HepG2 (cell line): ENCODE results near the gene STOML1. TPM values are rescaled to one million over a fixed set of nuclear protein-coding genes. Genes with fewer than 3 reads are reported as not detected.

Experiments
- ATAC-seq: fragments of 200-7000 bp; cut with Tn5 transposase; 3 replicates; pipeline ENCODE4 v1.9.1; 2020; ENCODE audit warnings: mild to moderate bottlenecking, moderate library complexity
- BruUV-seq: library from RNA; stranded (reverse); fragments of 400-500 nt; replicated peaks from 2 replicates; lab custom pipeline; 2021; lab: Mats Ljungman, UMichigan
- CTCF ChIA-PET: fragments of 300-600 bp; formaldehyde crosslinking; extraction: SDS; loops from one replicate; lab custom pipeline; 2021; ENCODE audit warnings: low total read pairs, inconsistent platforms, low intra/inter-chr PET ratio; lab: Yijun Ruan, JAX
- POLR2A ChIA-PET: fragments of 350-600 bp; sonication (Branson Sonifier 250); formaldehyde crosslinking; loops from one replicate; lab custom pipeline; 2020; ENCODE audit warnings: antibody characterized with exemption, inconsistent platforms; lab: Yijun Ruan, JAX
- DNase-seq: peaks from one replicate; pipeline ENCODE4 v3.0.0-alpha.2; 2015; ENCODE audit warnings: low spot score
- FAIRE-seq: peaks from 3 replicates; lab custom pipeline; 2011; peaks lifted over from hg19 to GRCh38; lab: Jason Lieb, UNC
- H2AFZ ChIP-seq: one replicate; pipeline ENCODE4 v1.6.1; 2011; ENCODE audit warnings: low read length, inconsistent platforms
- H3K27ac ChIP-seq: fragments of 300-600 bp; 3 replicates; pipeline ENCODE4 v1.8.0; 2011; ENCODE audit warnings: mixed run types, mild to moderate bottlenecking, mixed read lengths, low read length, inconsistent platforms; ENCODE audit not compliant: insufficient read depth; ENCODE audit errors: extremely low read length
- H3K27me3 ChIP-seq, 2 experiments: fragments of 200-600 bp in 1 of 2; 2 replicates in 1 of 2; 3 replicates in 1 of 2; pipeline versions ENCODE4 v1.6.0 to v1.8.0; 2011; ENCODE audit warnings: low read length in 2 of 2, mild to moderate bottlenecking in 2 of 2, moderate library complexity in 2 of 2, inconsistent platforms in 1 of 2; ENCODE audit not compliant: insufficient read depth in 2 of 2, control insufficient read depth in 1 of 2
- H3K36me3 ChIP-seq, 2 experiments: fragments of 200-600 bp in 1 of 2; replicated peaks in 1 of 2; 2 replicates in 1 of 2; 3 replicates in 1 of 2; pipeline versions ENCODE4 v1.5.1 to v1.8.0; 2011; ENCODE audit warnings: low read length in 2 of 2, inconsistent platforms in 1 of 2; ENCODE audit not compliant: insufficient read depth in 2 of 2, control insufficient read depth in 1 of 2
- H3K4me1 ChIP-seq: 2 replicates; pipeline ENCODE4 v1.5.1; 2012; ENCODE audit warnings: low read length, inconsistent platforms; ENCODE audit not compliant: insufficient read depth
- H3K4me2 ChIP-seq: 2 replicates; pipeline ENCODE4 v1.6.0; 2011; ENCODE audit warnings: low read depth, low read length, inconsistent platforms
- H3K4me3 ChIP-seq, 3 experiments: fragments of 200-600 bp in 1 of 3; sonication (generic), shearing (Covaris generic) in 1 of 3; replicated peaks in 1 of 3; 2 replicates each; pipeline ENCODE4 v1.5.1; 2011 to 2016; ENCODE audit warnings: low read length in 3 of 3, inconsistent platforms in 2 of 3, low read depth in 2 of 3, mild to moderate bottlenecking in 2 of 3, control low read depth in 1 of 3, mixed read lengths in 1 of 3; ENCODE audit not compliant: insufficient read depth in 1 of 3
- H3K79me2 ChIP-seq: one replicate; pipeline ENCODE4 v1.6.1; 2011; ENCODE audit warnings: low read length, inconsistent platforms; ENCODE audit not compliant: insufficient read depth
- H3K9ac ChIP-seq: 2 replicates; pipeline ENCODE4 v1.6.0; 2011; ENCODE audit warnings: mild to moderate bottlenecking, low read depth, low read length, inconsistent platforms; ENCODE audit not compliant: insufficient read depth
- H3K9me3 ChIP-seq: 2 replicates; pipeline ENCODE4 v1.5.1; 2012; ENCODE audit warnings: mild to moderate bottlenecking, low read length
- H4K20me1 ChIP-seq: 2 replicates; pipeline ENCODE4 v1.6.0; 2011; ENCODE audit warnings: inconsistent platforms, mild to moderate bottlenecking, low read length, moderate library complexity; ENCODE audit not compliant: insufficient read depth
- ERF ChIP-seq: IDR thresholded peaks from 2 replicates; pipeline ENCODE4 v1.6.1; 2018; ENCODE audit warnings: missing biosample characterization, missing genetic modification reagents
- GMEB2 ChIP-seq: IDR thresholded peaks from 2 replicates; pipeline ENCODE4 v1.6.1; 2016; ENCODE audit warnings: missing biosample characterization, missing genetic modification reagents, low read depth
- MLLT10 ChIP-seq: sonication (generic); formaldehyde crosslinking; IDR thresholded peaks from 2 replicates; pipeline ENCODE4 v1.4.0; 2020; ENCODE audit warnings: missing genetic modification reagents
- MXD1 ChIP-seq: sonication (generic); formaldehyde crosslinking; IDR thresholded peaks from 2 replicates; pipeline ENCODE4 v1.4.0; 2020; ENCODE audit warnings: mild to moderate bottlenecking, missing genetic modification reagents
- RFX3 ChIP-seq: IDR thresholded peaks from 2 replicates; pipeline ENCODE4 v1.6.1; 2016; ENCODE audit warnings: missing biosample characterization, missing genetic modification reagents
- U2AF2 ChIP-seq: fragments of 200-400 bp; formaldehyde crosslinking; IDR thresholded peaks from 2 replicates; pipeline ENCODE4 v1.6.1; 2017; ENCODE audit warnings: low read depth, mild to moderate bottlenecking, low read length
- ZBTB7B ChIP-seq: sonication (generic); formaldehyde crosslinking; IDR thresholded peaks from 2 replicates; pipeline ENCODE4 v1.4.0; 2020; ENCODE audit warnings: missing genetic modification reagents
- ZNF326 ChIP-seq: sonication (generic); formaldehyde crosslinking; IDR thresholded peaks from 2 replicates; pipeline ENCODE4 v1.4.0; 2020; ENCODE audit warnings: missing genetic modification reagents, borderline replicate concordance
- ZNF775 ChIP-seq: sonication (generic); formaldehyde crosslinking; IDR thresholded peaks from 2 replicates; pipeline ENCODE4 v1.4.0; 2020; ENCODE audit warnings: missing genetic modification reagents, mild to moderate bottlenecking, moderate library complexity, borderline replicate concordance
- ZNF790 ChIP-seq: sonication (generic); formaldehyde crosslinking; IDR thresholded peaks from 2 replicates; pipeline ENCODE4 v1.8.0; 2022; ENCODE audit warnings: missing genetic modification reagents, mild to moderate bottlenecking, borderline replicate concordance
- WGBS: methylation state at CpG from one replicate; pipeline ENCODE4 v1.1.6; 2017; ENCODE audit warnings: low lambda C conversion rate; 5-methylcytosine and 5-hydroxymethylcytosine counted together
- in situ Hi-C: cut with HindIII; loops from 2 replicates; pipeline ENCODE4 v1.10.0; 2017; ENCODE audit warnings: low pct_unique_long_range_greater_than_20kb; ENCODE audit not compliant: extremely low pct_ligation_motif_present
- intact Hi-C: fragments of 100-400 bp; cut with micrococcal nuclease; formaldehyde crosslinking; loops from one replicate; pipeline ENCODE4 v1.10.0; 2022; ENCODE audit not compliant: unreplicated experiment
- polyA plus RNA-seq, 8 experiments: library from polyadenylated mRNA; depleted of rRNA in 3 of 8; stranded (reverse) in 7 of 8; unstranded in 1 of 8; fragments of >200 nt; fragmentation: Illumina TruSeq in 4 of 8; extraction: Trizol in 4 of 8; gene quantifications; 2 replicates each; pipeline versions ENCODE4 v1.2.1 to v1.2.3, GENCODE V29; 2011 to 2016; ENCODE audit warnings: low read depth in 4 of 8, missing spikeins in 1 of 8, mixed read lengths in 1 of 8; ENCODE audit not compliant: insufficient read depth in 1 of 8
- total RNA-seq, 5 experiments: library from RNA; depleted of rRNA; stranded (reverse); fragments of >200 nt; fragmentation: Illumina TruSeq; extraction: Trizol; gene quantifications; 2 replicates each; pipeline ENCODE4 v1.2.3, GENCODE V29; 2016; ENCODE audit warnings: low read depth in 1 of 5
- TF ChIP-seq, protein P1 (sequence below): sonication (generic); formaldehyde crosslinking; IDR thresholded peaks from 2 replicates; pipeline ENCODE4 v1.4.0; 2020; ENCODE audit warnings: missing genetic modification reagents, borderline replicate concordance
- TF ChIP-seq, protein P2 (sequence below): sonication (generic); formaldehyde crosslinking; IDR thresholded peaks from 2 replicates; pipeline ENCODE4 v1.5.1; 2020; ENCODE audit warnings: mild to moderate bottlenecking, missing genetic modification reagents, borderline replicate concordance
- TF ChIP-seq, protein P3 (sequence below): sonication (generic); formaldehyde crosslinking; conservative IDR thresholded peaks from 2 replicates; pipeline ENCODE4 v1.8.1; 2023; ENCODE audit warnings: missing genetic modification reagents

Gene STOML1
- total and polyA plus RNA-seq, 2 of the 13 experiments (the other 11 are each of a cell fraction or from before 2014, with no cell fraction given), result 3.5 to 3.7 TPM

- BruUV-seq, result no TSS peak
- intact Hi-C loops, result no loop called here
- no peak overlapping the region for H3K9ac ChIP-seq
- ChIA-PET POLR2A (no interaction called here), CTCF (no interaction called here)
- H3K36me3 ChIP-seq, result no peaks in the 10 kb centered on the region
- no peaks in the 10 kb centered on the region for H3K9me3 ChIP-seq
- in situ Hi-C loops, result no loop called here
- FAIRE-seq (no peak), ATAC-seq (no peak), DNase-seq (no peak)
- H3K79me2 ChIP-seq, result no peaks in the 10 kb centered on the region
- H3K4me2 ChIP-seq, result no peak overlapping the region
- H3K27ac ChIP-seq, result no peak overlapping the region
- no peaks in the 10 kb centered on the region for H4K20me1 ChIP-seq
- no peaks in the 10 kb centered on the region; the same call in 1 of the 2 replicates for H3K4me1 ChIP-seq
- peaks cover 6 to 45% of the 10 kb centered on the region in 2 experiments; a peak in 4 of 5 replicates for H3K27me3 ChIP-seq
- H2AFZ ChIP-seq, result no peak overlapping the region
- H3K4me3 ChIP-seq, result no peak overlapping the region
- WGBS, result 19% methylated on average over 6 of the region's 6 CpGs
- TF ChIP-seq U2AF2 (no peak), MLLT10 (CRISPR knock-in tag) (no peak), MXD1 (CRISPR knock-in tag) (no peak), ZNF775 (CRISPR knock-in tag) (no peak), RFX3 (CRISPR knock-in tag) (no peak), ZBTB7B (CRISPR knock-in tag) (no peak), GMEB2 (CRISPR knock-in tag) (no peak), ZNF790 (CRISPR knock-in tag) (no peak), ERF (CRISPR knock-in tag) (no peak), ZNF326 (CRISPR knock-in tag) (no peak)
- TF ChIP-seq, protein P1, sequence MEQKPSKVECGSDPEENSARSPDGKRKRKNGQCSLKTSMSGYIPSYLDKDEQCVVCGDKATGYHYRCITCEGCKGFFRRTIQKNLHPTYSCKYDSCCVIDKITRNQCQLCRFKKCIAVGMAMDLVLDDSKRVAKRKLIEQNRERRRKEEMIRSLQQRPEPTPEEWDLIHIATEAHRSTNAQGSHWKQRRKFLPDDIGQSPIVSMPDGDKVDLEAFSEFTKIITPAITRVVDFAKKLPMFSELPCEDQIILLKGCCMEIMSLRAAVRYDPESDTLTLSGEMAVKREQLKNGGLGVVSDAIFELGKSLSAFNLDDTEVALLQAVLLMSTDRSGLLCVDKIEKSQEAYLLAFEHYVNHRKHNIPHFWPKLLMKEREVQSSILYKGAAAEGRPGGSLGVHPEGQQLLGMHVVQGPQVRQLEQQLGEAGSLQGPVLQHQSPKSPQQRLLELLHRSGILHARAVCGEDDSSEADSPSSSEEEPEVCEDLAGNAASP (CRISPR knock-in tag), result no peak
- TF ChIP-seq, protein P2, sequence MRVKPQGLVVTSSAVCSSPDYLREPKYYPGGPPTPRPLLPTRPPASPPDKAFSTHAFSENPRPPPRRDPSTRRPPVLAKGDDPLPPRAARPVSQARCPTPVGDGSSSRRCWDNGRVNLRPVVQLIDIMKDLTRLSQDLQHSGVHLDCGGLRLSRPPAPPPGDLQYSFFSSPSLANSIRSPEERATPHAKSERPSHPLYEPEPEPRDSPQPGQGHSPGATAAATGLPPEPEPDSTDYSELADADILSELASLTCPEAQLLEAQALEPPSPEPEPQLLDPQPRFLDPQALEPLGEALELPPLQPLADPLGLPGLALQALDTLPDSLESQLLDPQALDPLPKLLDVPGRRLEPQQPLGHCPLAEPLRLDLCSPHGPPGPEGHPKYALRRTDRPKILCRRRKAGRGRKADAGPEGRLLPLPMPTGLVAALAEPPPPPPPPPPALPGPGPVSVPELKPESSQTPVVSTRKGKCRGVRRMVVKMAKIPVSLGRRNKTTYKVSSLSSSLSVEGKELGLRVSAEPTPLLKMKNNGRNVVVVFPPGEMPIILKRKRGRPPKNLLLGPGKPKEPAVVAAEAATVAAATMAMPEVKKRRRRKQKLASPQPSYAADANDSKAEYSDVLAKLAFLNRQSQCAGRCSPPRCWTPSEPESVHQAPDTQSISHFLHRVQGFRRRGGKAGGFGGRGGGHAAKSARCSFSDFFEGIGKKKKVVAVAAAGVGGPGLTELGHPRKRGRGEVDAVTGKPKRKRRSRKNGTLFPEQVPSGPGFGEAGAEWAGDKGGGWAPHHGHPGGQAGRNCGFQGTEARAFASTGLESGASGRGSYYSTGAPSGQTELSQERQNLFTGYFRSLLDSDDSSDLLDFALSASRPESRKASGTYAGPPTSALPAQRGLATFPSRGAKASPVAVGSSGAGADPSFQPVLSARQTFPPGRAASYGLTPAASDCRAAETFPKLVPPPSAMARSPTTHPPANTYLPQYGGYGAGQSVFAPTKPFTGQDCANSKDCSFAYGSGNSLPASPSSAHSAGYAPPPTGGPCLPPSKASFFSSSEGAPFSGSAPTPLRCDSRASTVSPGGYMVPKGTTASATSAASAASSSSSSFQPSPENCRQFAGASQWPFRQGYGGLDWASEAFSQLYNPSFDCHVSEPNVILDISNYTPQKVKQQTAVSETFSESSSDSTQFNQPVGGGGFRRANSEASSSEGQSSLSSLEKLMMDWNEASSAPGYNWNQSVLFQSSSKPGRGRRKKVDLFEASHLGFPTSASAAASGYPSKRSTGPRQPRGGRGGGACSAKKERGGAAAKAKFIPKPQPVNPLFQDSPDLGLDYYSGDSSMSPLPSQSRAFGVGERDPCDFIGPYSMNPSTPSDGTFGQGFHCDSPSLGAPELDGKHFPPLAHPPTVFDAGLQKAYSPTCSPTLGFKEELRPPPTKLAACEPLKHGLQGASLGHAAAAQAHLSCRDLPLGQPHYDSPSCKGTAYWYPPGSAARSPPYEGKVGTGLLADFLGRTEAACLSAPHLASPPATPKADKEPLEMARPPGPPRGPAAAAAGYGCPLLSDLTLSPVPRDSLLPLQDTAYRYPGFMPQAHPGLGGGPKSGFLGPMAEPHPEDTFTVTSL, result no peak
- TF ChIP-seq, protein P3, sequence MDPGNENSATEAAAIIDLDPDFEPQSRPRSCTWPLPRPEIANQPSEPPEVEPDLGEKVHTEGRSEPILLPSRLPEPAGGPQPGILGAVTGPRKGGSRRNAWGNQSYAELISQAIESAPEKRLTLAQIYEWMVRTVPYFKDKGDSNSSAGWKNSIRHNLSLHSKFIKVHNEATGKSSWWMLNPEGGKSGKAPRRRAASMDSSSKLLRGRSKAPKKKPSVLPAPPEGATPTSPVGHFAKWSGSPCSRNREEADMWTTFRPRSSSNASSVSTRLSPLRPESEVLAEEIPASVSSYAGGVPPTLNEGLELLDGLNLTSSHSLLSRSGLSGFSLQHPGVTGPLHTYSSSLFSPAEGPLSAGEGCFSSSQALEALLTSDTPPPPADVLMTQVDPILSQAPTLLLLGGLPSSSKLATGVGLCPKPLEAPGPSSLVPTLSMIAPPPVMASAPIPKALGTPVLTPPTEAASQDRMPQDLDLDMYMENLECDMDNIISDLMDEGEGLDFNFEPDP (CRISPR knock-in tag), result no peak
Observed at GRCh38 chr15:73932381-73933191, 59.5 kb downstream of the STOML1 start.
